HepG2 (cell line): ENCODE data around the gene SNX27. TPM values are rescaled to one million over a fixed set of nuclear protein-coding genes. Genes with fewer than 3 reads are reported as not detected.

Experiments used
- ATAC-seq: fragments of 200-7000 bp; cut with Tn5 transposase; 3 replicates; pipeline ENCODE4 v1.9.1; 2020; ENCODE audit warnings: mild to moderate bottlenecking, moderate library complexity
- BruUV-seq: library from RNA; stranded (reverse); fragments of 400-500 nt; replicated peaks from 2 replicates; lab custom pipeline; 2021; lab: Mats Ljungman, UMichigan
- CTCF ChIA-PET: fragments of 300-600 bp; formaldehyde crosslinking; extraction: SDS; loops from one replicate; lab custom pipeline; 2021; ENCODE audit warnings: low total read pairs, inconsistent platforms, low intra/inter-chr PET ratio; lab: Yijun Ruan, JAX
- POLR2A ChIA-PET: fragments of 350-600 bp; sonication (Branson Sonifier 250); formaldehyde crosslinking; loops from one replicate; lab custom pipeline; 2020; ENCODE audit warnings: antibody characterized with exemption, inconsistent platforms; lab: Yijun Ruan, JAX
- DNase-seq: peaks from one replicate; pipeline ENCODE4 v3.0.0-alpha.2; 2015; ENCODE audit warnings: low spot score
- FAIRE-seq: peaks from 3 replicates; lab custom pipeline; 2011; peaks lifted over from hg19 to GRCh38; lab: Jason Lieb, UNC
- H2AFZ ChIP-seq: one replicate; pipeline ENCODE4 v1.6.1; 2011; ENCODE audit warnings: low read length, inconsistent platforms
- H3K27ac ChIP-seq: fragments of 300-600 bp; 3 replicates; pipeline ENCODE4 v1.8.0; 2011; ENCODE audit warnings: mixed run types, mild to moderate bottlenecking, mixed read lengths, low read length, inconsistent platforms; ENCODE audit not compliant: insufficient read depth; ENCODE audit errors: extremely low read length
- H3K27me3 ChIP-seq, 2 experiments: fragments of 200-600 bp in 1 of 2; 2 replicates in 1 of 2; 3 replicates in 1 of 2; pipeline versions ENCODE4 v1.6.0 to v1.8.0; 2011; ENCODE audit warnings: low read length in 2 of 2, mild to moderate bottlenecking in 2 of 2, moderate library complexity in 2 of 2, inconsistent platforms in 1 of 2; ENCODE audit not compliant: insufficient read depth in 2 of 2, control insufficient read depth in 1 of 2
- H3K36me3 ChIP-seq, 2 experiments: fragments of 200-600 bp in 1 of 2; replicated peaks in 1 of 2; 2 replicates in 1 of 2; 3 replicates in 1 of 2; pipeline versions ENCODE4 v1.5.1 to v1.8.0; 2011; ENCODE audit warnings: low read length in 2 of 2, inconsistent platforms in 1 of 2; ENCODE audit not compliant: insufficient read depth in 2 of 2, control insufficient read depth in 1 of 2
- H3K4me1 ChIP-seq: 2 replicates; pipeline ENCODE4 v1.5.1; 2012; ENCODE audit warnings: low read length, inconsistent platforms; ENCODE audit not compliant: insufficient read depth
- H3K4me2 ChIP-seq: 2 replicates; pipeline ENCODE4 v1.6.0; 2011; ENCODE audit warnings: low read depth, low read length, inconsistent platforms
- H3K4me3 ChIP-seq, 3 experiments: fragments of 200-600 bp in 1 of 3; sonication (generic), shearing (Covaris generic) in 1 of 3; replicated peaks in 1 of 3; 2 replicates each; pipeline ENCODE4 v1.5.1; 2011 to 2016; ENCODE audit warnings: low read length in 3 of 3, inconsistent platforms in 2 of 3, low read depth in 2 of 3, mild to moderate bottlenecking in 2 of 3, control low read depth in 1 of 3, mixed read lengths in 1 of 3; ENCODE audit not compliant: insufficient read depth in 1 of 3
- H3K79me2 ChIP-seq: one replicate; pipeline ENCODE4 v1.6.1; 2011; ENCODE audit warnings: low read length, inconsistent platforms; ENCODE audit not compliant: insufficient read depth
- H3K9ac ChIP-seq: 2 replicates; pipeline ENCODE4 v1.6.0; 2011; ENCODE audit warnings: mild to moderate bottlenecking, low read depth, low read length, inconsistent platforms; ENCODE audit not compliant: insufficient read depth
- H3K9me3 ChIP-seq: 2 replicates; pipeline ENCODE4 v1.5.1; 2012; ENCODE audit warnings: mild to moderate bottlenecking, low read length
- H4K20me1 ChIP-seq: 2 replicates; pipeline ENCODE4 v1.6.0; 2011; ENCODE audit warnings: inconsistent platforms, mild to moderate bottlenecking, low read length, moderate library complexity; ENCODE audit not compliant: insufficient read depth
- BCL3 ChIP-seq: sonication (generic); formaldehyde crosslinking; IDR thresholded peaks from 2 replicates; pipeline ENCODE4 v1.5.1; 2020; ENCODE audit warnings: mild to moderate bottlenecking, missing genetic modification reagents, moderate library complexity
- JUNB ChIP-seq: sonication (generic); formaldehyde crosslinking; IDR thresholded peaks from 2 replicates; pipeline ENCODE4 v1.8.0; 2022; ENCODE audit warnings: missing genetic modification reagents, mild to moderate bottlenecking, borderline replicate concordance
- NPAS2 ChIP-seq: sonication (generic); formaldehyde crosslinking; IDR thresholded peaks from 2 replicates; pipeline ENCODE4 v1.8.0; 2022; ENCODE audit warnings: mild to moderate bottlenecking, missing genetic modification reagents, borderline replicate concordance
- NR2F2 ChIP-seq: IDR thresholded peaks from 2 replicates; pipeline ENCODE4 v1.6.1; 2012; ENCODE audit warnings: low read depth, inconsistent platforms, borderline replicate concordance
- ZNF326 ChIP-seq: sonication (generic); formaldehyde crosslinking; IDR thresholded peaks from 2 replicates; pipeline ENCODE4 v1.4.0; 2020; ENCODE audit warnings: missing genetic modification reagents, borderline replicate concordance
- ZNF501 ChIP-seq: sonication (generic); formaldehyde crosslinking; IDR thresholded peaks from 2 replicates; pipeline ENCODE4 v1.5.1; 2020; ENCODE audit warnings: mild to moderate bottlenecking, moderate library complexity, missing genetic modification reagents
- ZNF720 ChIP-seq: sonication (generic); formaldehyde crosslinking; IDR thresholded peaks from 2 replicates; pipeline ENCODE4 v1.4.0; 2020; ENCODE audit warnings: missing genetic modification reagents
- WGBS: methylation state at CpG from one replicate; pipeline ENCODE4 v1.1.6; 2017; ENCODE audit warnings: low lambda C conversion rate; 5-methylcytosine and 5-hydroxymethylcytosine counted together
- in situ Hi-C: cut with HindIII; loops from 2 replicates; pipeline ENCODE4 v1.10.0; 2017; ENCODE audit warnings: low pct_unique_long_range_greater_than_20kb; ENCODE audit not compliant: extremely low pct_ligation_motif_present
- intact Hi-C: fragments of 100-400 bp; cut with micrococcal nuclease; formaldehyde crosslinking; loops from one replicate; pipeline ENCODE4 v1.10.0; 2022; ENCODE audit not compliant: unreplicated experiment
- polyA plus RNA-seq, 8 experiments: library from polyadenylated mRNA; depleted of rRNA in 3 of 8; stranded (reverse) in 7 of 8; unstranded in 1 of 8; fragments of >200 nt; fragmentation: Illumina TruSeq in 4 of 8; extraction: Trizol in 4 of 8; gene quantifications; 2 replicates each; pipeline versions ENCODE4 v1.2.1 to v1.2.3, GENCODE V29; 2011 to 2016; ENCODE audit warnings: low read depth in 4 of 8, missing spikeins in 1 of 8, mixed read lengths in 1 of 8; ENCODE audit not compliant: insufficient read depth in 1 of 8
- total RNA-seq, 5 experiments: library from RNA; depleted of rRNA; stranded (reverse); fragments of >200 nt; fragmentation: Illumina TruSeq; extraction: Trizol; gene quantifications; 2 replicates each; pipeline ENCODE4 v1.2.3, GENCODE V29; 2016; ENCODE audit warnings: low read depth in 1 of 5
- TF ChIP-seq, protein P1 (sequence below): sonication (generic); formaldehyde crosslinking; IDR thresholded peaks from 2 replicates; pipeline ENCODE4 v1.5.0; 2020; ENCODE audit warnings: mild to moderate bottlenecking, missing genetic modification reagents

Gene SNX27
- total and polyA plus RNA-seq, 2 of the 13 experiments (the other 11 are each of a cell fraction or from before 2014, with no cell fraction given), result 14.4 to 17.8 TPM

GRCh38 chr1:151680391-151680790 lies 68.5 kb downstream of the SNX27 start:
- H3K36me3 ChIP-seq, result peaks cover 3 to 9% of the 10 kb centered on the region in 2 experiments; a peak in 4 of 5 replicates
- H4K20me1 ChIP-seq, result no peaks in the 10 kb centered on the region
- ChIA-PET POLR2A (no interaction called here), CTCF (no interaction called here)
- no peak overlapping the region for H2AFZ ChIP-seq
- in situ Hi-C loops (no loop called here), intact Hi-C loops (no loop called here)
- no peaks in the 10 kb centered on the region for H3K79me2 ChIP-seq
- TF ChIP-seq ZNF326 (CRISPR knock-in tag) (no peak), BCL3 (no peak), JUNB (no peak), NR2F2 (no peak), NPAS2 (no peak), ZNF720 (CRISPR knock-in tag) (no peak), ZNF501 (CRISPR knock-in tag) (no peak)
- TF ChIP-seq, protein P1, sequence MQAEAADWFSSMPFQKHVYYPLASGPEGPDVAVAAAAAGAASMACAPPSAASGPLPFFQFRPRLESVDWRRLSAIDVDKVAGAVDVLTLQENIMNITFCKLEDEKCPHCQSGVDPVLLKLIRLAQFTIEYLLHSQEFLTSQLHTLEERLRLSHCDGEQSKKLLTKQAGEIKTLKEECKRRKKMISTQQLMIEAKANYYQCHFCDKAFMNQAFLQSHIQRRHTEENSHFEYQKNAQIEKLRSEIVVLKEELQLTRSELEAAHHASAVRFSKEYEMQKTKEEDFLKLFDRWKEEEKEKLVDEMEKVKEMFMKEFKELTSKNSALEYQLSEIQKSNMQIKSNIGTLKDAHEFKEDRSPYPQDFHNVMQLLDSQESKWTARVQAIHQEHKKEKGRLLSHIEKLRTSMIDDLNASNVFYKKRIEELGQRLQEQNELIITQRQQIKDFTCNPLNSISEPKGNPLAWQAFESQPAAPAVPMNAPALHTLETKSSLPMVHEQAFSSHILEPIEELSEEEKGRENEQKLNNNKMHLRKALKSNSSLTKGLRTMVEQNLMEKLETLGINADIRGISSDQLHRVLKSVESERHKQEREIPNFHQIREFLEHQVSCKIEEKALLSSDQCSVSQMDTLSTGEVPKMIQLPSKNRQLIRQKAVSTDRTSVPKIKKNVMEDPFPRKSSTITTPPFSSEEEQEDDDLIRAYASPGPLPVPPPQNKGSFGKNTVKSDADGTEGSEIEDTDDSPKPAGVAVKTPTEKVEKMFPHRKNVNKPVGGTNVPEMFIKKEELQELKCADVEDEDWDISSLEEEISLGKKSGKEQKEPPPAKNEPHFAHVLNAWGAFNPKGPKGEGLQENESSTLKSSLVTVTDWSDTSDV (CRISPR knock-in tag), result no peak
- no peaks in the 10 kb centered on the region for H3K27me3 ChIP-seq
- no peak overlapping the region for H3K27ac ChIP-seq
- H3K4me2 ChIP-seq, result no peak overlapping the region
- no peak overlapping the region for H3K4me3 ChIP-seq
- WGBS, result 82% methylated on average over 4 of the region's 4 CpGs
- no peaks in the 10 kb centered on the region for H3K4me1 ChIP-seq
- ATAC-seq (no peak), DNase-seq (no peak), FAIRE-seq (no peak)
- H3K9ac ChIP-seq, result no peak overlapping the region
- H3K9me3 ChIP-seq, result no peaks in the 10 kb centered on the region
- no TSS peak for BruUV-seq
